H9 (cell line): ENCODE results near the gene ENG. TPM values are rescaled to one million over a fixed set of nuclear protein-coding genes. Genes with fewer than 3 reads are reported as not detected.
"Not testable (repeated sequence)": the region's sequence is repeated elsewhere in the genome, so short reads cannot be mapped to it uniquely, and the experiment has no call there.

Source experiments
- DNase-seq: peaks from one replicate; pipeline ENCODE4 v3.0.0-alpha.2; 2017
- H2AFZ ChIP-seq: one replicate; pipeline ENCODE4 v1.6.1; 2013; ENCODE audit warnings: mild to moderate bottlenecking, low read length, control low read depth, moderate library complexity
- H2AK5ac ChIP-seq: 2 replicates; pipeline ENCODE4 v1.6.1; 2013; ENCODE audit warnings: low read length, control low read depth, mixed read lengths; ENCODE audit not compliant: insufficient read length
- H2BK120ac ChIP-seq: one replicate; pipeline ENCODE4 v1.6.1; 2013; ENCODE audit warnings: low read depth, mild to moderate bottlenecking, low read length, control low read depth, inconsistent platforms; ENCODE audit not compliant: poor library complexity, severe bottlenecking
- H2BK12ac ChIP-seq: 2 replicates; pipeline ENCODE4 v1.6.1; 2013; ENCODE audit warnings: low read length, control low read depth, mixed read lengths, low read depth; ENCODE audit not compliant: insufficient read length
- H2BK15ac ChIP-seq: 2 replicates; pipeline ENCODE4 v1.6.1; 2013; ENCODE audit warnings: low read depth, low read length, control low read depth
- H2BK20ac ChIP-seq: one replicate; pipeline ENCODE4 v1.6.1; 2013; ENCODE audit warnings: low read depth, mild to moderate bottlenecking, low read length, control low read depth, inconsistent platforms; ENCODE audit not compliant: poor library complexity, severe bottlenecking
- H2BK5ac ChIP-seq: 2 replicates; pipeline ENCODE4 v1.6.1; 2013; ENCODE audit warnings: low read length, control low read depth, mixed read lengths; ENCODE audit not compliant: insufficient read length
- H3K14ac ChIP-seq: 2 replicates; pipeline ENCODE4 v1.6.1; 2013; ENCODE audit warnings: low read length, control low read depth; ENCODE audit not compliant: insufficient read depth
- H3K18ac ChIP-seq: 2 replicates; pipeline ENCODE4 v1.6.1; 2013; ENCODE audit warnings: low read depth, mild to moderate bottlenecking, mixed read lengths, low read length, control low read depth; ENCODE audit not compliant: insufficient read length
- H3K23ac ChIP-seq: 2 replicates; pipeline ENCODE4 v1.6.1; 2013; ENCODE audit warnings: low read length, control low read depth, mixed read lengths, low read depth; ENCODE audit not compliant: insufficient read length
- H3K23me2 ChIP-seq: 2 replicates; pipeline ENCODE4 v1.6.1; 2013; ENCODE audit warnings: low read depth, mild to moderate bottlenecking, mixed read lengths, low read length, control low read depth; ENCODE audit not compliant: insufficient read length, poor library complexity, severe bottlenecking
- H3K27ac ChIP-seq: 2 replicates; pipeline ENCODE4 v1.5.1; 2013; ENCODE audit warnings: low read length, control low read depth, mixed read lengths, low read depth; ENCODE audit not compliant: insufficient read length
- H3K27me3 ChIP-seq: 2 replicates; pipeline ENCODE4 v1.6.1; 2013; ENCODE audit warnings: low read length, control low read depth, inconsistent platforms; ENCODE audit not compliant: insufficient read depth
- H3K4ac ChIP-seq: 2 replicates; pipeline ENCODE4 v1.6.1; 2013; ENCODE audit warnings: low read depth, mild to moderate bottlenecking, control low read depth, inconsistent platforms, low read length, moderate library complexity
- H3K4me1 ChIP-seq: 2 replicates; pipeline ENCODE4 v1.6.1; 2013; ENCODE audit warnings: low read length, control low read depth, inconsistent platforms; ENCODE audit not compliant: insufficient read depth
- H3K4me2 ChIP-seq: 2 replicates; pipeline ENCODE4 v1.6.1; 2013; ENCODE audit warnings: low read length, control low read depth, mixed read lengths; ENCODE audit not compliant: insufficient read length, insufficient read depth
- H3K56ac ChIP-seq: 2 replicates; pipeline ENCODE4 v1.6.1; 2013; ENCODE audit warnings: low read depth, mild to moderate bottlenecking, mixed read lengths, low read length, control low read depth; ENCODE audit not compliant: insufficient read length
- H3K79me1 ChIP-seq: 2 replicates; pipeline ENCODE4 v1.6.1; 2013; ENCODE audit warnings: low read depth, mild to moderate bottlenecking, moderate library complexity, low read length, control low read depth, inconsistent platforms; ENCODE audit not compliant: insufficient read depth, poor library complexity, severe bottlenecking
- H3K79me2 ChIP-seq: 2 replicates; pipeline ENCODE4 v1.6.1; 2013; ENCODE audit warnings: low read length, control low read depth, inconsistent platforms; ENCODE audit not compliant: insufficient read depth
- H3K9ac ChIP-seq: 2 replicates; pipeline ENCODE4 v1.6.1; 2013; ENCODE audit warnings: low read length, control low read depth, mixed read lengths; ENCODE audit not compliant: insufficient read length; ENCODE audit errors: extremely low read depth
- H3K9me3 ChIP-seq: one replicate; pipeline ENCODE4 v1.6.1; 2013; ENCODE audit warnings: low read depth, low read length, inconsistent platforms; ENCODE audit not compliant: control insufficient read depth
- H3T11ph ChIP-seq: one replicate; pipeline ENCODE4 v1.6.1; 2013; ENCODE audit warnings: mild to moderate bottlenecking, low read length, control low read depth, inconsistent platforms
- H4K20me1 ChIP-seq: one replicate; pipeline ENCODE4 v1.6.1; 2013; ENCODE audit not compliant: control insufficient read depth, insufficient read length, insufficient read depth
- H4K5ac ChIP-seq: 2 replicates; pipeline ENCODE4 v1.6.1; 2013; ENCODE audit warnings: low read depth, mild to moderate bottlenecking, mixed read lengths, low read length, control low read depth; ENCODE audit not compliant: insufficient read length
- H4K8ac ChIP-seq: replicated peaks from 2 replicates; pipeline ENCODE4 v1.6.1; 2013; ENCODE audit warnings: low read length, control low read depth, mixed read lengths, low read depth; ENCODE audit not compliant: insufficient read length
- H4K91ac ChIP-seq: 2 replicates; pipeline ENCODE4 v1.6.1; 2013; ENCODE audit warnings: low read depth, mild to moderate bottlenecking, moderate library complexity, mixed read lengths, low read length, control low read depth; ENCODE audit not compliant: insufficient read length
- H3K27ac Mint-ChIP-seq, 3 experiments: 2 replicates in 2 of 3; 3 replicates in 1 of 3; pipeline ENCODE4 v1.8.0; 2020 to 2021; ENCODE audit warnings: mixed read lengths in 3 of 3, mild to moderate bottlenecking in 1 of 3, moderate library complexity in 1 of 3
- H3K27me3 Mint-ChIP-seq: 2 replicates; pipeline ENCODE4 v1.8.0; 2021; ENCODE audit warnings: low read depth, mild to moderate bottlenecking, moderate library complexity, mixed read lengths
- H3K36me3 Mint-ChIP-seq, 3 experiments: 2 replicates in 2 of 3; 3 replicates in 1 of 3; pipeline ENCODE4 v1.8.0; 2020 to 2021; ENCODE audit warnings: low read depth in 3 of 3, mixed read lengths in 3 of 3; ENCODE audit not compliant: insufficient read depth in 1 of 3
- H3K4me1 Mint-ChIP-seq, 2 experiments: 2 replicates each; pipeline ENCODE4 v1.8.0; 2020; ENCODE audit warnings: mixed read lengths in 2 of 2
- H3K4me3 Mint-ChIP-seq, 2 experiments: 2 replicates in 1 of 2; 3 replicates in 1 of 2; pipeline ENCODE4 v1.8.0; 2020 to 2021; ENCODE audit warnings: mild to moderate bottlenecking in 2 of 2, mixed read lengths in 2 of 2, moderate library complexity in 1 of 2
- H3K9me3 Mint-ChIP-seq, 2 experiments: 2 replicates in 1 of 2; 3 replicates in 1 of 2; pipeline ENCODE4 v1.8.0; 2020; ENCODE audit warnings: mild to moderate bottlenecking in 2 of 2, mixed read lengths in 2 of 2, moderate library complexity in 1 of 2
- CTCF ChIP-seq: fragments of 200-600 bp; sonication (generic); conservative IDR thresholded peaks from 3 replicates; pipeline ENCODE4 v1.8.0; 2021; ENCODE audit warnings: antibody characterized with exemption, mild to moderate bottlenecking
- WGBS: extraction: QIAGEN DNeasy Blood & Tissue Kit; methylation state at CpG from one replicate; pipeline ENCODE4 v1.1.7; 2013; ENCODE audit warnings: missing lambda C conversion rate, low lambda C conversion rate, mixed read lengths; ENCODE audit not compliant: insufficient read length; ENCODE audit errors: extremely low coverage; 5-methylcytosine and 5-hydroxymethylcytosine counted together
- total RNA-seq: library from RNA; stranded (reverse); gene quantifications from 2 replicates; pipeline ENCODE4 v1.2.1, GENCODE V29; 2021

Gene ENG
- total RNA-seq, 1 experiment from 2014 or later: 2.1 TPM

- H3K27me3 Mint-ChIP-seq, H2AFZ ChIP-seq, H2BK120ac ChIP-seq, DNase-seq, H3K23me2 ChIP-seq, H4K5ac ChIP-seq, H3K27ac Mint-ChIP-seq, H3T11ph ChIP-seq, H3K14ac ChIP-seq, H2BK20ac ChIP-seq, H4K8ac ChIP-seq, H3K27ac ChIP-seq, H4K91ac ChIP-seq, H3K23ac ChIP-seq, H2BK5ac ChIP-seq, H3K4me3 Mint-ChIP-seq, H3K27me3 ChIP-seq, H3K9me3 ChIP-seq, H3K18ac ChIP-seq, H3K4me2 ChIP-seq, H3K4me1 ChIP-seq, H3K9ac ChIP-seq, H3K9me3 Mint-ChIP-seq, H4K20me1 ChIP-seq, H3K79me2 ChIP-seq, H2BK12ac ChIP-seq, H2AK5ac ChIP-seq, H2BK15ac ChIP-seq, H3K4ac ChIP-seq, H3K56ac ChIP-seq, H3K79me1 ChIP-seq: not testable (repeated sequence)
- peak; percentile 22; the same call in 1 of the 3 replicates for TF ChIP-seq CTCF
- no CpG with 5 or more reads among the region's 9 CpGs for WGBS
- peaks cover 4 to 15% of the 10 kb centered on the region in 2 experiments; a peak in 3 of 4 replicates for H3K4me1 Mint-ChIP-seq
- peaks cover 0 to 13% (median 0%) of the 10 kb centered on the region in 3 experiments; a peak in 3 of 7 replicates for H3K36me3 Mint-ChIP-seq
These were observed 15.7 kb upstream of the ENG start for GRCh38 chr9:127870153-127870491.
